HEK293T (cell line): ENCODE data around the gene WWOX.

Source experiments
- CTCF ChIA-PET: fragments of 350-600 bp; formaldehyde crosslinking; extraction: SDS; loops from one replicate; lab custom pipeline; 2021; ENCODE audit warnings: antibody characterized with exemption, inconsistent platforms; lab: Yijun Ruan, JAX
- POLR2A ChIA-PET: fragments of 350-600 bp; formaldehyde crosslinking; extraction: SDS; loops from one replicate; lab custom pipeline; 2020; ENCODE audit warnings: antibody characterized with exemption, inconsistent platforms; lab: Yijun Ruan, JAX
- DNase-seq: peaks from one replicate; pipeline ENCODE4 v3.0.0; 2012; ENCODE audit warnings: mixed read lengths; ENCODE audit errors: extremely low spot score
- ARNT ChIP-seq: fragments of 450-650 bp; IDR thresholded peaks from 2 replicates; pipeline ENCODE4 v1.6.1; 2017; ENCODE audit warnings: mild to moderate bottlenecking
- BHLHE40 ChIP-seq: fragments of 450-650 bp; IDR thresholded peaks from 2 replicates; pipeline ENCODE4 v1.6.1; 2016; ENCODE audit warnings: mild to moderate bottlenecking, moderate library complexity, borderline replicate concordance
- CTBP1 ChIP-seq: fragments of 450-650 bp; IDR thresholded peaks from 2 replicates; pipeline ENCODE4 v1.6.1; 2016; ENCODE audit warnings: borderline replicate concordance
- ELF4 ChIP-seq: fragments of 450-650 bp; IDR thresholded peaks from 2 replicates; pipeline ENCODE4 v1.6.1; 2017; ENCODE audit warnings: antibody characterized with exemption
- FOXA1 ChIP-seq: fragments of 450-650 bp; IDR thresholded peaks from 2 replicates; pipeline ENCODE4 v1.6.1; 2016; ENCODE audit warnings: mild to moderate bottlenecking
- FOXK2 ChIP-seq: fragments of 450-650 bp; IDR thresholded peaks from 2 replicates; pipeline ENCODE4 v1.6.1; 2016; ENCODE audit warnings: mild to moderate bottlenecking
- FOXM1 ChIP-seq: fragments of 450-650 bp; IDR thresholded peaks from 2 replicates; pipeline ENCODE4 v1.6.1; 2017; ENCODE audit warnings: mild to moderate bottlenecking, borderline replicate concordance
- HDGF ChIP-seq: fragments of 450-650 bp; IDR thresholded peaks from 2 replicates; pipeline ENCODE4 v1.6.1; 2017; ENCODE audit warnings: antibody characterized with exemption, borderline replicate concordance
- L3MBTL2 ChIP-seq: fragments of 450-650 bp; conservative IDR thresholded peaks from 2 replicates; pipeline ENCODE4 v1.6.1; 2016; ENCODE audit warnings: mild to moderate bottlenecking
- LEF1 ChIP-seq: fragments of 450-650 bp; IDR thresholded peaks from 2 replicates; pipeline ENCODE4 v1.6.1; 2017; ENCODE audit warnings: mild to moderate bottlenecking, borderline replicate concordance
- NFRKB ChIP-seq: fragments of 450-650 bp; IDR thresholded peaks from 2 replicates; pipeline ENCODE4 v1.6.1; 2016; ENCODE audit warnings: mild to moderate bottlenecking, moderate library complexity
- SP1 ChIP-seq: fragments of 450-650 bp; IDR thresholded peaks from 2 replicates; pipeline ENCODE4 v1.6.1; 2017
- SUZ12 ChIP-seq: fragments of 450-650 bp; IDR thresholded peaks from 2 replicates; pipeline ENCODE4 v1.6.1; 2016; ENCODE audit warnings: mild to moderate bottlenecking
- TARDBP ChIP-seq: fragments of 450-650 bp; IDR thresholded peaks from 2 replicates; pipeline ENCODE4 v1.6.1; 2016
- ZNF384 ChIP-seq: fragments of 450-650 bp; IDR thresholded peaks from 2 replicates; pipeline ENCODE4 v1.6.1; 2016
- TF ChIP-seq, protein P1 (sequence below): fragments of 450-650 bp; IDR thresholded peaks from 2 replicates; pipeline ENCODE4 v1.6.1; 2016

Gene WWOX

DNA sequence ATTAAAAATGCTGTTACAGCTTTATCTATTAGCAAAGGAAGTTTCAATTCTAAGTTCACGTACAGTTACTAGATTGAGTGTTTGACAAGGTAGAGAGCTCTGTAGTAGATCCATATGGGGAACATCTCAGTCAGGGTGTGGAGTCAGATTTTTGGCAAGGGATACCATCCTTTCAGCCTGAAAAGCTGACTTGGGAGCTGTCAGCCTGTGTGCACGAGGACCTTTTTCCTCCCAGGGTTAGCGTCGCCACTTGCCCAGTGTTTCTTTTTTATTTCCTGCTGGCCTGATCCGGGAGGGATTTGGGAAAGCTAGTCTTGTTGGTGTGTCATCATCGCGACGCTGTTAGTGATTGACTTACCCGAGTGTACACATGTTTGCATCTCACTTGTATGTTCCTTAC, 29.5 kb downstream of the WWOX start:
- DNase-seq: no peak
- TF ChIP-seq L3MBTL2 (no peak), CTBP1 (no peak), SP1 (no peak), ELF4 (no peak), TARDBP (no peak), ZNF384 (no peak), FOXA1 (no peak), FOXK2 (no peak), SUZ12 (no peak), FOXM1 (no peak), LEF1 (no peak)
- POLR2A ChIA-PET: no interaction called here
- CTCF ChIA-PET: no interaction called here

DNA sequence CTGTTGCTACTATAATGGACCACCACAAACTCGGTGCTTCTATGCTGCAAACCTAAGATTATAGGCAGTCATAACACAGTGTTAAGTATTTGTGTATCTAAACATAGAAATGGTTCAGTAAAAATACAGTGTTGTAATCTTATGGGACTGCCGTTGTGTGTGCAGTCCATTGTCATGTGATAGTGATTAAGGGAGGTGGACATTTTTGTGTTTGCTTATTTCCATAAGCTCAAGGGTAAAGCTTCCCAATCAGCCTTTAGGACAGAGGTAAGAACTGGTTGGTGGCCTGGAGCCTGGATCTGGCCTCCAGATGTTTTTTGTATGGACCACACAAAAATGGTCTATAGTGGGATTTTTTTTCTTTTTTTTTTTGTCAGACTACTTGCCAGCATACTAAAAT, 29.9 kb downstream of the WWOX start:
- no peak for TF ChIP-seq HDGF
- no peak for TF ChIP-seq LEF1
- no peak for TF ChIP-seq FOXK2
- no peak for TF ChIP-seq BHLHE40
- no peak for TF ChIP-seq NFRKB
- TF ChIP-seq FOXA1: no peak
- TF ChIP-seq SUZ12: no peak
- TF ChIP-seq ARNT: no peak
- no peak for TF ChIP-seq FOXM1
- TF ChIP-seq SP1: no peak
- TF ChIP-seq, protein P1, sequence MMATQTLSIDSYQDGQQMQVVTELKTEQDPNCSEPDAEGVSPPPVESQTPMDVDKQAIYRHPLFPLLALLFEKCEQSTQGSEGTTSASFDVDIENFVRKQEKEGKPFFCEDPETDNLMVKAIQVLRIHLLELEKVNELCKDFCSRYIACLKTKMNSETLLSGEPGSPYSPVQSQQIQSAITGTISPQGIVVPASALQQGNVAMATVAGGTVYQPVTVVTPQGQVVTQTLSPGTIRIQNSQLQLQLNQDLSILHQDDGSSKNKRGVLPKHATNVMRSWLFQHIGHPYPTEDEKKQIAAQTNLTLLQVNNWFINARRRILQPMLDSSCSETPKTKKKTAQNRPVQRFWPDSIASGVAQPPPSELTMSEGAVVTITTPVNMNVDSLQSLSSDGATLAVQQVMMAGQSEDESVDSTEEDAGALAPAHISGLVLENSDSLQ: no peak
- no peak for TF ChIP-seq CTBP1
- TF ChIP-seq L3MBTL2: no peak
- TF ChIP-seq ELF4: no peak
- no peak for TF ChIP-seq ZNF384
- TF ChIP-seq TARDBP: no peak
- ChIA-PET CTCF (no interaction called here), POLR2A (no interaction called here)
- DNase-seq: no peak

- CTCF ChIA-PET: no interaction called here
Observed at GRCh38 chr16:78130083-78130608, 30.7 kb downstream of the WWOX start.

GRCh38 chr16:78130950-78131349, 31.5 kb downstream of the WWOX start:
- CTCF ChIA-PET: no interaction called here

More at GRCh38 chr16:78130083-78130608, 30.7 kb downstream of the WWOX start:
- POLR2A ChIA-PET: no interaction called here
- DNase-seq: no peak
- TF ChIP-seq ELF4 (no peak), FOXA1 (no peak), L3MBTL2 (no peak), HDGF (no peak), NFRKB (no peak), SUZ12 (no peak), FOXM1 (no peak), ARNT (no peak), BHLHE40 (no peak), CTBP1 (no peak), FOXK2 (no peak), TARDBP (no peak), SP1 (no peak), ZNF384 (no peak), LEF1 (no peak)
- TF ChIP-seq, protein P1: no peak

DNA sequence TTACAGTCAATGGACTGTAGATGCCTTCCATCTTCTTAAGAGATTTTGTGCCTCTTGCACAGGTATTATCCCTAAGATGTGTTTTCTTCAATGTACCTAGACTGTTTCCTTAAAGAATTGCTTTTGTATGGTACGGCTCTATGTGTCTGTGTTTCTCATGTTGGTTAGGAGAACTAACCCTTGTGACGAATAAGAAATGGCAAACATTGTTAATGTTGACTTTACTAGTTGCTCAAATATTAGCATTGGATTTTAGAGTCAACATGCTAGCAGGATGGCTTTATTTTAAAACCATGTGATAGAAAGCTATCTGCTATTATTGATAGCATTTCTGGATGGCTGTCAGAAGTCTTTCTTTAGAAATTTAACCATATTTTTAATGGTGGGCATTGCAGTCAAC, 34.5 kb downstream of the WWOX start:
- TF ChIP-seq FOXA1: no peak
- TF ChIP-seq SP1: no peak
- TF ChIP-seq ARNT: no peak
- TF ChIP-seq SUZ12: no peak
- no peak for TF ChIP-seq NFRKB
- no peak for TF ChIP-seq FOXK2
- no peak for TF ChIP-seq ELF4
- TF ChIP-seq CTBP1: no peak
- no peak for TF ChIP-seq FOXM1
- TF ChIP-seq L3MBTL2: no peak
- no peak for TF ChIP-seq TARDBP
- no peak for TF ChIP-seq ZNF384
- TF ChIP-seq HDGF: no peak
- TF ChIP-seq, protein P1: no peak
- TF ChIP-seq BHLHE40: no peak
- TF ChIP-seq LEF1: no peak
- DNase-seq: no peak
- ChIA-PET POLR2A (no interaction called here), CTCF (no interaction called here)

More at GRCh38 chr16:78130950-78131349, 31.5 kb downstream of the WWOX start:
- TF ChIP-seq SP1 (no peak), CTBP1 (no peak), L3MBTL2 (no peak), BHLHE40 (no peak), ZNF384 (no peak), TARDBP (no peak), SUZ12 (no peak), FOXK2 (no peak), NFRKB (no peak), HDGF (no peak), FOXM1 (no peak), ARNT (no peak), LEF1 (no peak), FOXA1 (no peak), ELF4 (no peak)
- TF ChIP-seq, protein P1: no peak
- DNase-seq: no peak
- POLR2A ChIA-PET: no interaction called here
